SU-DHL-6 (cell line): ENCODE measurements around the gene GATA3.

ENCODE experiments used
- CTCF ChIP-seq: fragments of 200-600 bp; sonication (generic); IDR thresholded peaks from one replicate; pipeline ENCODE4 v1.5.1; 2017; ENCODE audit warnings: antibody characterized with exemption, mild to moderate bottlenecking, low read length, moderate library complexity; ENCODE audit not compliant: insufficient read depth, poor library complexity, severe bottlenecking
- EZH2phosphoT487 ChIP-seq: fragments of 200-600 bp; sonication (generic), shearing (Covaris generic); conservative IDR thresholded peaks from 2 replicates; pipeline ENCODE4 v1.6.1; 2018; ENCODE audit warnings: mild to moderate bottlenecking, antibody characterized with exemption, low read length, moderate library complexity, mixed read lengths

DNA sequence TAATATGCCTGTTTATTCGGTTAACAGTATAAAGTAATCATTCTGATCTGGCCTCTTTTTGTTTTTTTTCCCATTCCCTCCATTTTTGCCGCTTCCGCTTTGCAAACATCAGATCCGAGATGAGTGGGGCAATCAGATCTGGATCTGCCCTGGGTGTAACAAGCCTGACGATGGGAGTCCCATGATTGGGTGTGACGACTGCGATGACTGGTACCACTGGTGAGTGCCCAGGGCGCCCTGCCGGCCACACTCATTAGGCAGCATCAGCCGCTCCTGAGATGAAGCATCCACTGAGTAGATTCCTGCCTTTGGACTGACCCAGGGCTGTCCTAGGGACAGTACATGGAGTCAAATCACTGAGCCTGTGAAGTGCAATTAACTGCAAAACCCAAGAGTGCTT lies 40.9 kb upstream of the GATA3 start:
- no peak for TF ChIP-seq CTCF
- TF ChIP-seq EZH2phosphoT487 = no peak
